Colonic mucosa (tissue), 4 donors: Measurements from ENCODE around the gene U2AF2. TPM values are rescaled to one million over a fixed set of nuclear protein-coding genes. Genes with fewer than 3 reads are reported as not detected.

Experiments
- DNase-seq: peaks from one replicate; pipeline ENCODE4 v3.0.0-alpha.2; 2020
- H3K27ac ChIP-seq: fragments of 200-600 bp; one replicate; pipeline ENCODE4 v1.8.0; 2021
- H3K27me3 ChIP-seq: fragments of 200-600 bp; one replicate; pipeline ENCODE4 v1.8.0; 2021
- H3K36me3 ChIP-seq: fragments of 200-600 bp; one replicate; pipeline ENCODE4 v1.8.0; 2021
- H3K4me1 ChIP-seq: fragments of 200-600 bp; one replicate; pipeline ENCODE4 v1.8.0; 2021; ENCODE audit warnings: mild to moderate bottlenecking
- H3K4me3 ChIP-seq: fragments of 200-600 bp; one replicate; pipeline ENCODE4 v1.8.0; 2021
- H3K9ac ChIP-seq, 2 donors: one replicate each; pipeline ENCODE4 v1.7.0; 2013; ENCODE audit warnings: control low read depth in 2 of 2, low read depth in 2 of 2, low read length in 2 of 2
- H3K9me3 ChIP-seq: fragments of 200-600 bp; one replicate; pipeline ENCODE4 v1.8.0; 2021
- intact Hi-C: fragments of 100-400 bp; cut with DNase I; formaldehyde crosslinking; loops from one replicate; pipeline ENCODE4 v1.14.1; 2022
- total RNA-seq, 2 donors: library from RNA; stranded (reverse); fragmentation: NEBNext Ultra II Directional in 1 of 2; extraction: Animal tissue kit (Norgen Biotek cat#: 25700) in 1 of 2; gene quantifications; one replicate each; pipeline ENCODE4 v1.2.1, GENCODE V29; 2021
- TF ChIP-seq, protein P1 (sequence below): fragments of 200-600 bp; IDR thresholded peaks from one replicate; pipeline ENCODE4 v1.8.0; 2022; ENCODE audit warnings: antibody characterized with exemption, mild to moderate bottlenecking
- donor health status: healthy.
- donor health status: DM: no; HTN: no; CAD: no.
- donor health status: DM: no; HTN: no; CAD: no.

Gene U2AF2
- total RNA-seq, 2 donors from 2014 or later: 146 to 289 TPM

- no peaks in the 10 kb centered on the region for H3K36me3 ChIP-seq
- no peaks in the 10 kb centered on the region for H3K9me3 ChIP-seq
- H3K27me3 ChIP-seq: no peaks in the 10 kb centered on the region
- no peak overlapping the region for H3K27ac ChIP-seq
- H3K9ac ChIP-seq: no peak overlapping the region
- TF ChIP-seq, protein P1, sequence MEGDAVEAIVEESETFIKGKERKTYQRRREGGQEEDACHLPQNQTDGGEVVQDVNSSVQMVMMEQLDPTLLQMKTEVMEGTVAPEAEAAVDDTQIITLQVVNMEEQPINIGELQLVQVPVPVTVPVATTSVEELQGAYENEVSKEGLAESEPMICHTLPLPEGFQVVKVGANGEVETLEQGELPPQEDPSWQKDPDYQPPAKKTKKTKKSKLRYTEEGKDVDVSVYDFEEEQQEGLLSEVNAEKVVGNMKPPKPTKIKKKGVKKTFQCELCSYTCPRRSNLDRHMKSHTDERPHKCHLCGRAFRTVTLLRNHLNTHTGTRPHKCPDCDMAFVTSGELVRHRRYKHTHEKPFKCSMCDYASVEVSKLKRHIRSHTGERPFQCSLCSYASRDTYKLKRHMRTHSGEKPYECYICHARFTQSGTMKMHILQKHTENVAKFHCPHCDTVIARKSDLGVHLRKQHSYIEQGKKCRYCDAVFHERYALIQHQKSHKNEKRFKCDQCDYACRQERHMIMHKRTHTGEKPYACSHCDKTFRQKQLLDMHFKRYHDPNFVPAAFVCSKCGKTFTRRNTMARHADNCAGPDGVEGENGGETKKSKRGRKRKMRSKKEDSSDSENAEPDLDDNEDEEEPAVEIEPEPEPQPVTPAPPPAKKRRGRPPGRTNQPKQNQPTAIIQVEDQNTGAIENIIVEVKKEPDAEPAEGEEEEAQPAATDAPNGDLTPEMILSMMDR: no peak
- intact Hi-C loops: no loop called here
- no peaks in the 10 kb centered on the region for H3K4me1 ChIP-seq
- no peak for DNase-seq
- H3K4me3 ChIP-seq: no peak overlapping the region
Observed at GRCh38 chr19:55618426-55618825, 36.4 kb upstream of the U2AF2 start.

- TF ChIP-seq, protein P1: no peak
- Histone ChIP-seq H3K4me1 (no peaks in the 10 kb centered on the region), H3K27ac (no peak overlapping the region), H3K9ac (no peak overlapping the region), H3K27me3 (no peaks in the 10 kb centered on the region), H3K36me3 (no peaks in the 10 kb centered on the region), H3K4me3 (no peak overlapping the region), H3K9me3 (no peaks in the 10 kb centered on the region)
- DNase-seq: no peak
- intact Hi-C loops: no loop called here
Observed at GRCh38 chr19:55619286-55619685, 35.5 kb upstream of the U2AF2 start.

DNA sequence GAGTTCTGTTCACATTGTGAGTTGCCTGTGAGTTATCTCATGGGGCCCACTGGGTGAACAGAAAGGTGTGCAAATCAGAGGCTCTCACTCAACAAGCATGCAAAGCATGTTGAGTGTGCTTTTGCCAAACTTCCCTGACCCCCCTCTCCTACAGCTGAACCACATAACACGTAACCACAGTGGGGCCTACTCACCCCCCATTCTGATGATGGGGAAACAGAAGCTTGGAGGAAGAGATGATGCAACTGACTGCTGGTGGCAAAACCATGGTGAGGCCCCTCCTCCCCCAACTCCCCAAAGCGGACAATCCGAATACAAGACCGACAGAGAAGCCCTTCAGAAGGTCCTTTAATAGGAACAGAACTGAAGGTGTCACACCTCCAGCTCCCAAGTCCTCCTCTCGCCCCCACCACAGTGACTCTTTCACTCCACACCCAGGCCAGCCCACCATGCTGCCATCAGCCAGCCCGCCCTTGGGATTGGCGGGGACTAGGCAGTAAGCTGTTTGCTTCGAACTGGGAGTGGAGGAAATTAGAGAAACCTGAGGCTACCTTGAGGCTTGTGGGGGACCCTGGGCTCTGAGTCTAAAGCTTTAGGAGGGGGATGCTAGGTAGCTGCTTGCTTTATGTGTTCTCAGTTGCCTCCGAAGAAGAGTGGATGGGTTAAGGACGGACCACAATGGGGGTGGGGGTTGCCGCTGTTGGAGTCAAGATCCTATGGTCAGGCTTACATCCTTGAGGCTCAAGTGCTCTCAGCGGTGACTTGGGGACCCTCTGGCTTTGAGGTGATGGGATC, 34.2 kb upstream of the U2AF2 start:
- Histone ChIP-seq H3K27ac (no peak overlapping the region), H3K9ac (no peak overlapping the region), H3K36me3 (no peaks in the 10 kb centered on the region), H3K4me1 (peaks cover 4% of the 10 kb centered on the region), H3K27me3 (no peaks in the 10 kb centered on the region), H3K4me3 (no peak overlapping the region), H3K9me3 (no peaks in the 10 kb centered on the region)
- DNase-seq: no peak
- TF ChIP-seq, protein P1: no peak
- intact Hi-C loops: no loop called here

- Histone ChIP-seq H3K27me3 (no peaks in the 10 kb centered on the region), H3K9me3 (no peaks in the 10 kb centered on the region), H3K27ac (no peak overlapping the region), H3K36me3 (no peaks in the 10 kb centered on the region), H3K4me1 (peaks cover 4% of the 10 kb centered on the region), H3K4me3 (no peak overlapping the region), H3K9ac (no peak overlapping the region)
- intact Hi-C loops: no loop called here
- no peak for DNase-seq
- TF ChIP-seq, protein P1: no peak
Observed at GRCh38 chr19:55621205-55621672, 33.6 kb upstream of the U2AF2 start.

DNA sequence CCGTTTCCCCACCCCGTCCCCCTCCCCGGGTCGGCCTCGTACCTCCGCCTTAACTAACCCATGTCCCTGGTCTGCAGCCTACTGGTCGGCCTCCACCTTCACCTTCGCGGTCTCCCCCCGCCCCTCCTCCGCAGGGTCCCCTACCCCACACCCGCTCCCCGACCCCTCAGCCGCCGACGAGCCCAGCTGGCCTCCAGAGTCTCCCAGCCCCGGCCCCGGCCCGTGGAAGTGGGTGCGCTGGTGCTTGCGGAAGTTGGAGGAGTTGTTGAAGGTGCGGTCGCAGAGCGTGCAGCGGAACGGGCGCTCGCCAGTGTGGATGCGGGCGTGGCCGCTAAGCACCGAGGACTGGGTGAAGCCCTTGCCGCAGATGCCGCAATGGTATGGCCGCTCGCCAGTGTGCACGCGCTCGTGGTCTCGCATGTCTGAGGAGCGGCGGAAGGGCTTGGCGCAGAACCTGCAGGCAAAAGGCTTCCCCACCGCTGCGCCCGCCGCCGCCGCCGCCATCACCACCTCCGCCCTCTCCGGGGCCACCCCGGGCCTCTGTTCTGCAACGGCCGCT, 33.1 kb upstream of the U2AF2 start:
- peaks cover 4% of the 10 kb centered on the region for H3K4me1 ChIP-seq
- no peak overlapping the region for H3K27ac ChIP-seq
- no peaks in the 10 kb centered on the region for H3K36me3 ChIP-seq
- no peak overlapping the region for H3K4me3 ChIP-seq
- H3K9me3 ChIP-seq: no peaks in the 10 kb centered on the region
- no peak overlapping the region for H3K9ac ChIP-seq
- DNase-seq: no peak
- no peaks in the 10 kb centered on the region for H3K27me3 ChIP-seq
- TF ChIP-seq, protein P1: no peak
- intact Hi-C loops: no loop called here
